ENCODE data around the gene FBXW11. TPM values are rescaled to one million over a fixed set of nuclear protein-coding genes. Genes with fewer than 3 reads are reported as not detected.

FBXW11 gene
- total RNA-seq, 1 experiment from 2014 or later = 85.3 TPM

GRCh38 chr5:172029876-172030275 lies 23.4 kb upstream of the FBXW11 start:
- Histone ChIP-seq H3K79me1 (ENCODE audit: insufficient read depth, low read depth, low read length, poor library complexity, severe bottlenecking) (no peaks in the 10 kb centered on the region), H3K23ac (ENCODE audit: insufficient read length, low read depth, low read length) (no peak overlapping the region), H4K91ac (ENCODE audit: insufficient read length, low read depth, low read length) (no peak overlapping the region), H3K27me3 (ENCODE audit: insufficient read depth, low read length) (no peaks in the 10 kb centered on the region), H2BK120ac (ENCODE audit: low read depth, low read length, poor library complexity, severe bottlenecking) (no peak overlapping the region), H4K5ac (ENCODE audit: insufficient read length, low read depth, low read length) (no peak overlapping the region), H3T11ph (ENCODE audit: low read length) (no peak overlapping the region), H2AK5ac (ENCODE audit: insufficient read length, low read length) (no peak overlapping the region), H2BK15ac (ENCODE audit: low read depth, low read length) (no peak overlapping the region), H2BK20ac (ENCODE audit: low read depth, low read length, poor library complexity, severe bottlenecking) (no peak overlapping the region), H4K20me1 (ENCODE audit: control insufficient read depth, insufficient read depth, insufficient read length) (no peaks in the 10 kb centered on the region), H3K79me2 (ENCODE audit: insufficient read depth, low read length) (no peaks in the 10 kb centered on the region), H3K18ac (ENCODE audit: insufficient read length, low read depth, low read length) (no peak overlapping the region), H2AFZ (ENCODE audit: low read length) (no peak overlapping the region), H3K56ac (ENCODE audit: insufficient read length, low read depth, low read length) (no peak overlapping the region), H3K27ac (ENCODE audit: insufficient read length, low read depth, low read length) (no peak overlapping the region), H4K8ac (replicated peaks; ENCODE audit: insufficient read length, low read depth, low read length) (no peak overlapping the region), H2BK12ac (ENCODE audit: insufficient read length, low read depth, low read length) (no peak overlapping the region), H3K4ac (ENCODE audit: low read depth, low read length) (no peak overlapping the region), H3K23me2 (ENCODE audit: insufficient read length, low read depth, low read length, poor library complexity, severe bottlenecking) (no peaks in the 10 kb centered on the region), H3K9me3 (ENCODE audit: control insufficient read depth, low read depth, low read length) (no peaks in the 10 kb centered on the region), H3K9ac (ENCODE audit: extremely low read depth, insufficient read length, low read length) (no peak overlapping the region), H3K4me2 (ENCODE audit: insufficient read depth, insufficient read length, low read length) (no peak overlapping the region), H3K14ac (ENCODE audit: insufficient read depth, low read length) (no peak overlapping the region), H3K4me1 (ENCODE audit: insufficient read depth, low read length) (peaks cover 2% of the 10 kb centered on the region; the same call in 1 of the 2 replicates), H2BK5ac (ENCODE audit: insufficient read length, low read length) (no peak overlapping the region)
- H3K27me3 Mint-ChIP-seq (ENCODE audit: low read depth) = peaks cover 5% of the 10 kb centered on the region
- H3K27ac Mint-ChIP-seq = no peak overlapping the region
- DNase-seq = no peak
- peaks cover 22 to 28% of the 10 kb centered on the region in 2 experiments for H3K9me3 Mint-ChIP-seq
- peaks cover 2 to 3% of the 10 kb centered on the region in 2 experiments; a peak in 2 of 4 replicates for H3K4me1 Mint-ChIP-seq
- no peak for TF ChIP-seq CTCF (conservative IDR thresholded peaks at IDR 0.05)
- peaks cover 13 to 24% (median 18%) of the 10 kb centered on the region in 3 experiments for H3K36me3 Mint-ChIP-seq (ENCODE audit: insufficient read depth in 1 of 3, low read depth in 3 of 3)
- no peak overlapping the region for H3K4me3 Mint-ChIP-seq
